ENCODE data around the gene GRM1.

GRCh38 chr6:146047371-146047770 lies 18.5 kb downstream of the GRM1 start:
- TF ChIP-seq, protein P1, sequence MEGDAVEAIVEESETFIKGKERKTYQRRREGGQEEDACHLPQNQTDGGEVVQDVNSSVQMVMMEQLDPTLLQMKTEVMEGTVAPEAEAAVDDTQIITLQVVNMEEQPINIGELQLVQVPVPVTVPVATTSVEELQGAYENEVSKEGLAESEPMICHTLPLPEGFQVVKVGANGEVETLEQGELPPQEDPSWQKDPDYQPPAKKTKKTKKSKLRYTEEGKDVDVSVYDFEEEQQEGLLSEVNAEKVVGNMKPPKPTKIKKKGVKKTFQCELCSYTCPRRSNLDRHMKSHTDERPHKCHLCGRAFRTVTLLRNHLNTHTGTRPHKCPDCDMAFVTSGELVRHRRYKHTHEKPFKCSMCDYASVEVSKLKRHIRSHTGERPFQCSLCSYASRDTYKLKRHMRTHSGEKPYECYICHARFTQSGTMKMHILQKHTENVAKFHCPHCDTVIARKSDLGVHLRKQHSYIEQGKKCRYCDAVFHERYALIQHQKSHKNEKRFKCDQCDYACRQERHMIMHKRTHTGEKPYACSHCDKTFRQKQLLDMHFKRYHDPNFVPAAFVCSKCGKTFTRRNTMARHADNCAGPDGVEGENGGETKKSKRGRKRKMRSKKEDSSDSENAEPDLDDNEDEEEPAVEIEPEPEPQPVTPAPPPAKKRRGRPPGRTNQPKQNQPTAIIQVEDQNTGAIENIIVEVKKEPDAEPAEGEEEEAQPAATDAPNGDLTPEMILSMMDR (IDR thresholded peaks at IDR 0.05; ENCODE audit: low read depth, low read length), result no peak
- no peak for TF ChIP-seq EZH2phosphoT487 (IDR thresholded peaks at IDR 0.05; ENCODE audit: low read depth)

Measured in OCI-LY3 (cell line).